ENCODE data around the gene MRPL1.

DNA sequence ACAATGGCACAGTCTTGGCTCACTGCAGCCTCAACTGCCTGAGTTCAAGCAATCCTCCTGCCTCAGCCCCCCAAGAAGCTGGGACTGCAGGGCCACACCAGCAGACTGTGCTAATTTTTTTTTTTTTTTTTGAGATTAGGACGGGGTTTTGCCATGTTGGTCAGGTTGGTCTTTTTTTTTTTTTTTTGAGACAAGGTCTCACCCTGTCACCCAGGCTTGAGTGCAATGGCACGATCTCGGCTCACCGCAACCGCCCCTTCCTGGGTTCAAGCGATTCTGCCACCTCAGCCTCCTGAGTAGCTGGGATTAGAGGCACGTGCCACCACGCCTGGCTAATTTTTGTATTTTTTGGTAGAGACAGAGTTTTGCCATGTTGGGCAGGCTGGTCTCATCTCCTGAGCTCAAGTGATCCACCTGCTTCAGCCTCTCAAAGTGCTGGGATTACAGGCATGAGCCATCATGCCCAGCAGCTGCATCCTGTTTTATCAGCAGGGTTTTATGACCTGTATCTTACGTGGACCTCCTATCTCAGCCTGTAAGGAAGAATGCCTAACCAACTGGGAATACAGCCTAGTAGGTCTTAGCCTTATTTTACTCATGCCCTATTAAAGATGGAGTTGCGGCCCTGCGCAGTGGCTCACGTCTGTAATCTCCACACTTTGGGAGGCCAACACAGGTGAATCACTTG, 13.2 kb upstream of the MRPL1 start:
- TF ChIP-seq POLR2A (IDR thresholded peaks at IDR 0.05; ENCODE audit: low read depth, low read length) (no peak), POLR2AphosphoS5 (IDR thresholded peaks at IDR 0.05; ENCODE audit: insufficient read depth, low read depth, low read length) (no peak), EZH2 (IDR thresholded peaks at IDR 0.05; ENCODE audit: borderline replicate concordance, low read depth, low read length, severe bottlenecking) (no peak), GATA2 (IDR thresholded peaks at IDR 0.05; ENCODE audit: insufficient read depth, insufficient read length, low read depth, low read length) (no peak), FOS (IDR thresholded peaks at IDR 0.05; ENCODE audit: borderline replicate concordance, insufficient read depth, low read length) (no peak), JUN (IDR thresholded peaks at IDR 0.05; ENCODE audit: borderline replicate concordance, insufficient read depth, insufficient read length, low read depth) (no peak), MYC (IDR thresholded peaks at IDR 0.05; ENCODE audit: low read depth, low read length) (no peak)
- TF ChIP-seq, protein P1, sequence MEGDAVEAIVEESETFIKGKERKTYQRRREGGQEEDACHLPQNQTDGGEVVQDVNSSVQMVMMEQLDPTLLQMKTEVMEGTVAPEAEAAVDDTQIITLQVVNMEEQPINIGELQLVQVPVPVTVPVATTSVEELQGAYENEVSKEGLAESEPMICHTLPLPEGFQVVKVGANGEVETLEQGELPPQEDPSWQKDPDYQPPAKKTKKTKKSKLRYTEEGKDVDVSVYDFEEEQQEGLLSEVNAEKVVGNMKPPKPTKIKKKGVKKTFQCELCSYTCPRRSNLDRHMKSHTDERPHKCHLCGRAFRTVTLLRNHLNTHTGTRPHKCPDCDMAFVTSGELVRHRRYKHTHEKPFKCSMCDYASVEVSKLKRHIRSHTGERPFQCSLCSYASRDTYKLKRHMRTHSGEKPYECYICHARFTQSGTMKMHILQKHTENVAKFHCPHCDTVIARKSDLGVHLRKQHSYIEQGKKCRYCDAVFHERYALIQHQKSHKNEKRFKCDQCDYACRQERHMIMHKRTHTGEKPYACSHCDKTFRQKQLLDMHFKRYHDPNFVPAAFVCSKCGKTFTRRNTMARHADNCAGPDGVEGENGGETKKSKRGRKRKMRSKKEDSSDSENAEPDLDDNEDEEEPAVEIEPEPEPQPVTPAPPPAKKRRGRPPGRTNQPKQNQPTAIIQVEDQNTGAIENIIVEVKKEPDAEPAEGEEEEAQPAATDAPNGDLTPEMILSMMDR (IDR thresholded peaks at IDR 0.05; ENCODE audit: extremely low read depth in 1 of 2, insufficient read depth in 1 of 2, low read depth in 1 of 2, low read length in 2 of 2) = no peak
- TF ChIP-seq, protein P2, sequence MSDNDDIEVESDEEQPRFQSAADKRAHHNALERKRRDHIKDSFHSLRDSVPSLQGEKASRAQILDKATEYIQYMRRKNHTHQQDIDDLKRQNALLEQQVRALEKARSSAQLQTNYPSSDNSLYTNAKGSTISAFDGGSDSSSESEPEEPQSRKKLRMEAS (IDR thresholded peaks at IDR 0.05; ENCODE audit: insufficient read depth, insufficient read length) = no peak

Data from endothelial cell of umbilical vein (primary cell).